A172 (cell line): ENCODE data around the gene ABCC5. TPM values are rescaled to one million over a fixed set of nuclear protein-coding genes. Genes with fewer than 3 reads are reported as not detected.
"Not testable (repeated sequence)": the region's sequence is repeated elsewhere in the genome, so short reads cannot be mapped to it uniquely, and the experiment has no call there.

Experiments used
- DNase-seq: peaks from one replicate; pipeline ENCODE4 v3.0.0-alpha.2; 2015; ENCODE audit warnings: low spot score
- total RNA-seq: library from RNA; depleted of rRNA; stranded (reverse); fragments of >200 nt; shearing (Covaris generic); gene quantifications from 2 replicates; pipeline ENCODE4 v1.2.3, GENCODE V29; 2014

Gene ABCC5
- total RNA-seq, 1 experiment from 2014 or later, result 16.6 TPM

GRCh38 chr3:184016169-184016570, 1.5 kb downstream of the ABCC5 start:
- no peak for DNase-seq

GRCh38 chr3:184015381-184016019, 2.2 kb downstream of the ABCC5 start:
- no peak for DNase-seq

GRCh38 chr3:184011937-184012889, 5.5 kb downstream of the ABCC5 start:
- no peak for DNase-seq

- DNase-seq, result no peak
Measured at GRCh38 chr3:184011230-184011876, 6.3 kb downstream of the ABCC5 start.

GRCh38 chr3:184008161-184008560, 9.5 kb downstream of the ABCC5 start:
- DNase-seq, result no peak

- DNase-seq, result not testable (repeated sequence)
Measured at GRCh38 chr3:184007143-184007813, 10.4 kb downstream of the ABCC5 start.

GRCh38 chr3:184005941-184006507, 11.7 kb downstream of the ABCC5 start:
- peak; percentile 87 for DNase-seq

- DNase-seq, result no peak
Measured at GRCh38 chr3:184004476-184004875, 13.2 kb downstream of the ABCC5 start.

- no peak for DNase-seq
Measured at GRCh38 chr3:184003187-184003967, 14.3 kb downstream of the ABCC5 start.

GRCh38 chr3:184002469-184002868, 15.2 kb downstream of the ABCC5 start:
- DNase-seq, result no peak

- DNase-seq, result no peak
Measured at GRCh38 chr3:184001761-184002160, 15.9 kb downstream of the ABCC5 start.

- no peak for DNase-seq
Measured at GRCh38 chr3:183991403-183991802, 26.3 kb downstream of the ABCC5 start.

- peak; percentile 59 for DNase-seq
Measured at GRCh38 chr3:183988216-183988790, 29.4 kb downstream of the ABCC5 start.

GRCh38 chr3:183987000-183987600, 30.6 kb downstream of the ABCC5 start:
- DNase-seq, result no peak

- no peak for DNase-seq
Measured at GRCh38 chr3:183984749-183985729, 32.6 kb downstream of the ABCC5 start.

GRCh38 chr3:183984127-183984740, 33.5 kb downstream of the ABCC5 start:
- DNase-seq, result no peak

- no peak for DNase-seq
Measured at GRCh38 chr3:183981990-183982644, 35.6 kb downstream of the ABCC5 start.

- DNase-seq, result no peak
Measured at GRCh38 chr3:183980403-183980802, 37.3 kb downstream of the ABCC5 start.
